OCI-LY1 (cell line): ENCODE data around the gene ACSL1.
A peak's percentile ranks its signal among the peaks of the same experiment; 100 is the strongest.

Experiments
- H2AFZ ChIP-seq: fragments of 200-600 bp; sonication (generic), shearing (Covaris generic); 2 replicates; pipeline ENCODE4 v1.6.0; 2014; ENCODE audit warnings: antibody characterized with exemption, mild to moderate bottlenecking, low read length
- H3F3A ChIP-seq: fragments of 200-600 bp; sonication (generic), shearing (Covaris generic); 2 replicates; pipeline ENCODE4 v1.6.0; 2014; ENCODE audit warnings: mild to moderate bottlenecking, antibody characterized with exemption, low read length, moderate library complexity; ENCODE audit not compliant: insufficient read depth
- H3K27ac ChIP-seq: fragments of 200-600 bp; sonication (generic); 2 replicates; pipeline ENCODE4 v1.5.1; 2014; ENCODE audit warnings: low read length, mixed run types, mild to moderate bottlenecking, low read depth; ENCODE audit not compliant: poor library complexity, severe bottlenecking
- H3K27me3 ChIP-seq: fragments of 200-600 bp; sonication (generic); 2 replicates; pipeline ENCODE4 v1.6.0; 2014; ENCODE audit warnings: antibody characterized with exemption, mild to moderate bottlenecking, low read length, moderate library complexity; ENCODE audit not compliant: insufficient read depth
- H3K36me3 ChIP-seq: fragments of 200-600 bp; sonication (generic); 2 replicates; pipeline ENCODE4 v1.6.1; 2014; ENCODE audit warnings: mild to moderate bottlenecking, antibody characterized with exemption, low read length, moderate library complexity, mixed read lengths; ENCODE audit not compliant: insufficient read depth
- H3K4me1 ChIP-seq: fragments of 200-600 bp; sonication (generic); 2 replicates; pipeline ENCODE4 v1.5.1; 2014; ENCODE audit warnings: mild to moderate bottlenecking, low read length, moderate library complexity; ENCODE audit not compliant: insufficient read depth, severe bottlenecking
- H3K4me2 ChIP-seq: fragments of 200-600 bp; sonication (generic), shearing (Covaris generic); 2 replicates; pipeline ENCODE4 v1.6.1; 2014; ENCODE audit warnings: low read length
- H3K4me3 ChIP-seq: fragments of 200-600 bp; sonication (generic); 2 replicates; pipeline ENCODE4 v1.5.1; 2014; ENCODE audit warnings: low read length, low read depth, mild to moderate bottlenecking, mixed read lengths; ENCODE audit not compliant: poor library complexity, severe bottlenecking
- H3K79me2 ChIP-seq: fragments of 200-600 bp; shearing (Covaris generic); 2 replicates; pipeline ENCODE4 v1.6.1; 2016; ENCODE audit warnings: mixed run types, low read length, mixed read lengths; ENCODE audit not compliant: insufficient read depth
- H3K9ac ChIP-seq: fragments of 200-600 bp; sonication (generic), shearing (Covaris generic); 2 replicates; pipeline ENCODE4 v1.6.1; 2014; ENCODE audit warnings: mild to moderate bottlenecking, low read length, mixed read lengths
- H3K9me2 ChIP-seq: fragments of 200-600 bp; sonication (generic), shearing (Covaris generic); 2 replicates; pipeline ENCODE4 v1.6.1; 2014; ENCODE audit warnings: low read depth, mild to moderate bottlenecking, low read length, mixed read lengths
- H3K9me3 ChIP-seq: fragments of 200-600 bp; shearing (Covaris generic); 2 replicates; pipeline ENCODE4 v1.6.1; 2014; ENCODE audit warnings: low read length, mixed read lengths
- H4K20me1 ChIP-seq: fragments of 200-600 bp; sonication (generic), shearing (Covaris generic); 2 replicates; pipeline ENCODE4 v1.6.0; 2016; ENCODE audit warnings: mild to moderate bottlenecking, low read length; ENCODE audit not compliant: insufficient read depth
- CTCF ChIP-seq: fragments of 200-600 bp; sonication (generic), shearing (Covaris generic); IDR thresholded peaks from 2 replicates; pipeline ENCODE4 v1.5.1; 2017; ENCODE audit warnings: mild to moderate bottlenecking, antibody characterized with exemption, low read length, moderate library complexity, mixed read lengths
- EZH2 ChIP-seq: fragments of 200-600 bp; sonication (generic), shearing (Covaris generic); IDR thresholded peaks from 2 replicates; pipeline ENCODE4 v1.8.0; 2017; ENCODE audit warnings: borderline replicate concordance, mixed run types, mild to moderate bottlenecking, antibody characterized with exemption, low read length, moderate library complexity, mixed read lengths

The ACSL1 gene, protein sequence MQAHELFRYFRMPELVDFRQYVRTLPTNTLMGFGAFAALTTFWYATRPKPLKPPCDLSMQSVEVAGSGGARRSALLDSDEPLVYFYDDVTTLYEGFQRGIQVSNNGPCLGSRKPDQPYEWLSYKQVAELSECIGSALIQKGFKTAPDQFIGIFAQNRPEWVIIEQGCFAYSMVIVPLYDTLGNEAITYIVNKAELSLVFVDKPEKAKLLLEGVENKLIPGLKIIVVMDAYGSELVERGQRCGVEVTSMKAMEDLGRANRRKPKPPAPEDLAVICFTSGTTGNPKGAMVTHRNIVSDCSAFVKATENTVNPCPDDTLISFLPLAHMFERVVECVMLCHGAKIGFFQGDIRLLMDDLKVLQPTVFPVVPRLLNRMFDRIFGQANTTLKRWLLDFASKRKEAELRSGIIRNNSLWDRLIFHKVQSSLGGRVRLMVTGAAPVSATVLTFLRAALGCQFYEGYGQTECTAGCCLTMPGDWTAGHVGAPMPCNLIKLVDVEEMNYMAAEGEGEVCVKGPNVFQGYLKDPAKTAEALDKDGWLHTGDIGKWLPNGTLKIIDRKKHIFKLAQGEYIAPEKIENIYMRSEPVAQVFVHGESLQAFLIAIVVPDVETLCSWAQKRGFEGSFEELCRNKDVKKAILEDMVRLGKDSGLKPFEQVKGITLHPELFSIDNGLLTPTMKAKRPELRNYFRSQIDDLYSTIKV

GRCh38 chr4:184825896-184826690 is at the start of gene ACSL1:
TSS of gene ACSL1 (minus strand) at chr4:184825968. CDS start at chr4:184803514, 22,454 bp downstream.
- Histone ChIP-seq H3K27me3 (0 out of 2 replicates have a peak, but pooled peaks cover 2% of the 10 kb centered on the region), H3K36me3 (no peaks in the 10 kb centered on the region), H3K9me3 (no peaks in the 10 kb centered on the region), H3K9me2 (no peaks in the 10 kb centered on the region), H4K20me1 (no peaks in the 10 kb centered on the region), H2AFZ (no peak within 1 kb of the TSS; the same call in 1 of the 2 replicates), H3K9ac (peak within 1 kb of the TSS; percentile 63), H3K4me3 (peak within 1 kb of the TSS; percentile 73), H3K79me2 (no peaks in the 10 kb centered on the region), H3K4me2 (peak within 1 kb of the TSS; percentile 97), H3K27ac (no peak within 1 kb of the TSS), H3K4me1 (peaks cover 19% of the 10 kb centered on the region), H3F3A (no peaks in the 10 kb centered on the region)
- TF ChIP-seq EZH2 (no peak), CTCF (no peak)

GRCh38 chr4:184873054-184873453 is 47.3 kb upstream of the ACSL1 start:
- H3K4me1 ChIP-seq, result no peaks in the 10 kb centered on the region

More at GRCh38 chr4:184873054-184873453, 47.3 kb upstream of the ACSL1 start:
- H3K4me2 ChIP-seq, result no peak overlapping the region
- H3K79me2 ChIP-seq, result no peaks in the 10 kb centered on the region
- no peaks in the 10 kb centered on the region for H4K20me1 ChIP-seq
- no peaks in the 10 kb centered on the region for H3K9me2 ChIP-seq
- no peak overlapping the region for H2AFZ ChIP-seq
- H3K4me3 ChIP-seq, result no peak overlapping the region
- no peak overlapping the region for H3K9ac ChIP-seq
- H3K9me3 ChIP-seq, result no peaks in the 10 kb centered on the region
- no peak overlapping the region for H3K27ac ChIP-seq
- no peaks in the 10 kb centered on the region for H3K27me3 ChIP-seq
- H3F3A ChIP-seq, result no peaks in the 10 kb centered on the region
- H3K36me3 ChIP-seq, result no peaks in the 10 kb centered on the region
- TF ChIP-seq EZH2 (no peak), CTCF (no peak)
